Nephron progenitor cell (in vitro differentiated cells): ENCODE data around the gene RAB25.
A peak's percentile ranks its signal among the peaks of the same experiment; 100 is the strongest.

Experiments
- DNase-seq: peaks from one replicate; pipeline ENCODE4 v3.0.0; 2021
- H3K27ac Mint-ChIP-seq: 2 replicates; pipeline ENCODE4 v1.8.0; 2021; ENCODE audit warnings: mild to moderate bottlenecking, moderate library complexity, mixed read lengths
- H3K27me3 Mint-ChIP-seq: 2 replicates; pipeline ENCODE4 v1.8.0; 2021; ENCODE audit warnings: mild to moderate bottlenecking, low read depth, mixed read lengths; ENCODE audit not compliant: poor library complexity
- H3K36me3 Mint-ChIP-seq: 2 replicates; pipeline ENCODE4 v1.8.0; 2021; ENCODE audit warnings: low read depth, mixed read lengths
- H3K4me1 Mint-ChIP-seq: 2 replicates; pipeline ENCODE4 v1.8.0; 2021; ENCODE audit warnings: mixed read lengths
- H3K4me3 Mint-ChIP-seq: 2 replicates; pipeline ENCODE4 v1.8.0; 2021; ENCODE audit warnings: mild to moderate bottlenecking, moderate library complexity, mixed read lengths
- H3K9me3 Mint-ChIP-seq: 2 replicates; pipeline ENCODE4 v1.8.0; 2021; ENCODE audit warnings: mild to moderate bottlenecking, moderate library complexity, mixed read lengths
- TF ChIP-seq, protein P1 (sequence below): fragments of 200-600 bp; sonication (generic); IDR thresholded peaks from 2 replicates; pipeline ENCODE4 v1.5.0; 2021; ENCODE audit warnings: antibody characterized with exemption

RAB25 gene

GRCh38 chr1:156074661-156075060, 13.7 kb downstream of the RAB25 start:
- TF ChIP-seq, protein P1, sequence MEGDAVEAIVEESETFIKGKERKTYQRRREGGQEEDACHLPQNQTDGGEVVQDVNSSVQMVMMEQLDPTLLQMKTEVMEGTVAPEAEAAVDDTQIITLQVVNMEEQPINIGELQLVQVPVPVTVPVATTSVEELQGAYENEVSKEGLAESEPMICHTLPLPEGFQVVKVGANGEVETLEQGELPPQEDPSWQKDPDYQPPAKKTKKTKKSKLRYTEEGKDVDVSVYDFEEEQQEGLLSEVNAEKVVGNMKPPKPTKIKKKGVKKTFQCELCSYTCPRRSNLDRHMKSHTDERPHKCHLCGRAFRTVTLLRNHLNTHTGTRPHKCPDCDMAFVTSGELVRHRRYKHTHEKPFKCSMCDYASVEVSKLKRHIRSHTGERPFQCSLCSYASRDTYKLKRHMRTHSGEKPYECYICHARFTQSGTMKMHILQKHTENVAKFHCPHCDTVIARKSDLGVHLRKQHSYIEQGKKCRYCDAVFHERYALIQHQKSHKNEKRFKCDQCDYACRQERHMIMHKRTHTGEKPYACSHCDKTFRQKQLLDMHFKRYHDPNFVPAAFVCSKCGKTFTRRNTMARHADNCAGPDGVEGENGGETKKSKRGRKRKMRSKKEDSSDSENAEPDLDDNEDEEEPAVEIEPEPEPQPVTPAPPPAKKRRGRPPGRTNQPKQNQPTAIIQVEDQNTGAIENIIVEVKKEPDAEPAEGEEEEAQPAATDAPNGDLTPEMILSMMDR = no peak
- DNase-seq = no peak
- H3K27me3 Mint-ChIP-seq = peaks cover under 1% of the 10 kb centered on the region
- no peaks in the 10 kb centered on the region for H3K9me3 Mint-ChIP-seq
- H3K27ac Mint-ChIP-seq = peak overlapping the region; percentile 86
- peak overlapping the region; percentile 71 for H3K4me3 Mint-ChIP-seq
- H3K36me3 Mint-ChIP-seq = peaks cover 39% of the 10 kb centered on the region
- peaks cover 96% of the 10 kb centered on the region for H3K4me1 Mint-ChIP-seq

- H3K4me3 Mint-ChIP-seq = peak overlapping the region; percentile 99
These were observed 14.2 kb downstream of the RAB25 start for GRCh38 chr1:156075162-156075561.

DNA sequence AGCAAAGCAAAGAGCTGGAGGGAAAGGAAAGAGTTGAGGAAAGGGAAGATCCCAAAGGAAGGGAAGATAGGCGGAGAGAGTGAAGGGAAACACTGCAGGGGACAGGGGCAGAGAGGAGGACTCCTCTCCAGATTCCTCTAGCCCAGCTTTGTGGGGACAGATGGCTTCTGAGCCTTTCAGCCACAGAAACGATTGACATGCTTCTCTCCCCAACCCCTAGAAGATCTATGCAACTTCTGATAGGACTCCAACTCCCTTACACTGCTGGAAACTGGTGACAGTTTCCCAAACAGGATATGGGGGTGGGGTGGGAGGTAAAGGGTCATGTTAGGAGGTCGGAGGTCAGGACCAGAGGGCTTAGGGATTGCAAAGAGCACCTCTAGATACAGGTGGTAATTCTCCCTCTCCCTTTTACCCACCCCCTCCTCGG, 14.8 kb downstream of the RAB25 start:
- Mint-ChIP-seq H3K4me3 (peak overlapping the region; percentile 99), H3K36me3 (peaks cover 40% of the 10 kb centered on the region), H3K9me3 (no peaks in the 10 kb centered on the region), H3K27me3 (peaks cover 3% of the 10 kb centered on the region), H3K4me1 (peaks cover 90% of the 10 kb centered on the region), H3K27ac (peak overlapping the region; percentile 86)
- no peak for DNase-seq
- TF ChIP-seq, protein P1 = no peak

More at GRCh38 chr1:156075162-156075561, 14.2 kb downstream of the RAB25 start:
- H3K36me3 Mint-ChIP-seq = peaks cover 40% of the 10 kb centered on the region
- peaks cover 3% of the 10 kb centered on the region for H3K27me3 Mint-ChIP-seq
- no peaks in the 10 kb centered on the region for H3K9me3 Mint-ChIP-seq
- peaks cover 96% of the 10 kb centered on the region for H3K4me1 Mint-ChIP-seq
- peak overlapping the region; percentile 86 for H3K27ac Mint-ChIP-seq
- TF ChIP-seq, protein P1 = no peak
- DNase-seq = no peak

- peak overlapping the region; percentile 75 for H3K27ac Mint-ChIP-seq
- TF ChIP-seq, protein P1 = no peak
- H3K4me1 Mint-ChIP-seq = peaks cover 84% of the 10 kb centered on the region
- peak; percentile 74 for DNase-seq
- H3K9me3 Mint-ChIP-seq = no peaks in the 10 kb centered on the region
- peaks cover 3% of the 10 kb centered on the region for H3K27me3 Mint-ChIP-seq
- peaks cover 35% of the 10 kb centered on the region for H3K36me3 Mint-ChIP-seq
- H3K4me3 Mint-ChIP-seq = peak overlapping the region; percentile 99
These were observed 15.9 kb downstream of the RAB25 start for GRCh38 chr1:156076609-156077429.

GRCh38 chr1:156077430-156077760, 16.4 kb downstream of the RAB25 start:
- no peak for DNase-seq
- Mint-ChIP-seq H3K4me3 (peak overlapping the region; percentile 99), H3K27me3 (peaks cover 3% of the 10 kb centered on the region), H3K27ac (peak overlapping the region; percentile 75), H3K36me3 (peaks cover 33% of the 10 kb centered on the region), H3K9me3 (no peaks in the 10 kb centered on the region), H3K4me1 (peaks cover 78% of the 10 kb centered on the region)
- TF ChIP-seq, protein P1 = no peak

GRCh38 chr1:156078728-156079127, 17.8 kb downstream of the RAB25 start:
- Mint-ChIP-seq H3K27ac (peak overlapping the region; percentile 75), H3K9me3 (no peaks in the 10 kb centered on the region), H3K27me3 (peaks cover 3% of the 10 kb centered on the region), H3K4me1 (peaks cover 73% of the 10 kb centered on the region), H3K4me3 (peak overlapping the region; percentile 99), H3K36me3 (peaks cover 25% of the 10 kb centered on the region)
- TF ChIP-seq, protein P1 = no peak
- no peak for DNase-seq
